HCT116 (cell line): ENCODE measurements around the gene FTO. TPM values are rescaled to one million over a fixed set of nuclear protein-coding genes. Genes with fewer than 3 reads are reported as not detected.

ENCODE experiments used
- ATAC-seq: fragments of 200-7000 bp; cut with Tn5 transposase; 2 replicates; pipeline ENCODE4 v1.9.1; 2020; ENCODE audit warnings: mild to moderate bottlenecking, moderate library complexity
- BruUV-seq: library from RNA; stranded (reverse); fragments of 400-500 nt; replicated peaks from 2 replicates; lab custom pipeline; 2021; lab: Mats Ljungman, UMichigan
- CTCF ChIA-PET: fragments of 300-600 bp; sonication (Branson Sonifier 250); formaldehyde crosslinking; loops from one replicate; lab custom pipeline; 2021; ENCODE audit warnings: antibody characterized with exemption; lab: Charles Lee
- POLR2A ChIA-PET: fragments of 300-600, 350-600 bp; sonication (Branson Sonifier 250); formaldehyde crosslinking; loops from one replicate; lab custom pipeline; 2021; ENCODE audit warnings: antibody characterized with exemption; lab: Charles Lee
- RAD21 ChIA-PET, 2 experiments: fragments of 300-600 bp; sonication (Branson Sonifier 250); formaldehyde crosslinking; loops; one replicate each; lab custom pipeline; 2023; ENCODE audit warnings: low total read pairs in 2 of 2; ENCODE audit not compliant: uncharacterized antibody in 2 of 2, unreplicated experiment in 2 of 2, low non-redundant PET in 1 of 2; lab: Charles Lee
- DNase-seq: peaks from one replicate; pipeline ENCODE4 v3.0.0-alpha.2; 2010; ENCODE audit warnings: low read depth, low spot score
- H2AFZ ChIP-seq: fragments of 200-600 bp; shearing (Covaris generic), sonication (generic); 2 replicates; pipeline ENCODE4 v1.6.1; 2017; ENCODE audit warnings: low read depth, mixed run types, mixed read lengths, antibody characterized with exemption, low read length; ENCODE audit not compliant: poor library complexity, severe bottlenecking
- H3K27ac ChIP-seq: 2 replicates; pipeline ENCODE4 v1.5.1; 2012; ENCODE audit warnings: low read depth, low read length
- H3K27me3 ChIP-seq: fragments of 200-600 bp; sonication (generic); 2 replicates; pipeline ENCODE4 v1.6.1; 2016; ENCODE audit warnings: mixed run types, low read length, mixed read lengths; ENCODE audit not compliant: insufficient read depth
- H3K36me3 ChIP-seq, 2 experiments: fragments of 200-500 bp in 1 of 2; fragments of 200-600 bp in 1 of 2; sonication (Bioruptor generic) in 1 of 2; sonication (generic) in 1 of 2; 2 replicates each; pipeline versions ENCODE4 v1.5.1 to v1.6.1; 2014 to 2016; ENCODE audit warnings: low read length in 2 of 2, inconsistent platforms in 1 of 2, mixed read lengths in 1 of 2, mixed run types in 1 of 2; ENCODE audit not compliant: insufficient read depth in 2 of 2, control insufficient read depth in 1 of 2
- H3K4me1 ChIP-seq, 2 experiments: fragments of 200-600 bp in 1 of 2; sonication (generic) in 1 of 2; 2 replicates each; pipeline versions ENCODE4 v1.5.1 to v1.6.1; 2012 to 2017; ENCODE audit warnings: low read length in 2 of 2, inconsistent platforms in 1 of 2, mild to moderate bottlenecking in 1 of 2, mixed read lengths in 1 of 2, mixed run types in 1 of 2, moderate library complexity in 1 of 2; ENCODE audit not compliant: insufficient read depth in 2 of 2, control insufficient read depth in 1 of 2
- H3K4me2 ChIP-seq: fragments of 200-600 bp; sonication (generic); 2 replicates; pipeline ENCODE4 v1.6.1; 2017; ENCODE audit warnings: mixed run types, low read length, mixed read lengths
- H3K4me3 ChIP-seq, 2 experiments: fragments of 200-600 bp in 1 of 2; sonication (generic) in 1 of 2; replicated peaks in 1 of 2; 2 replicates each; pipeline ENCODE4 v1.5.1; 2011 to 2016; ENCODE audit warnings: low read length in 2 of 2, control low read depth in 1 of 2, low read depth in 1 of 2, mild to moderate bottlenecking in 1 of 2, mixed read lengths in 1 of 2, mixed run types in 1 of 2
- H3K79me2 ChIP-seq: fragments of 200-600 bp; sonication (generic); 2 replicates; pipeline ENCODE4 v1.6.1; 2017; ENCODE audit warnings: mild to moderate bottlenecking, mixed run types, low read length, moderate library complexity, mixed read lengths; ENCODE audit not compliant: insufficient read depth
- H3K9ac ChIP-seq: fragments of 200-600 bp; sonication (generic); 2 replicates; pipeline ENCODE4 v1.6.1; 2016; ENCODE audit warnings: low read length, mixed read lengths
- H3K9me2 ChIP-seq: fragments of 200-600 bp; sonication (generic), shearing (Covaris generic); 2 replicates; pipeline ENCODE4 v1.6.1; 2017; ENCODE audit warnings: mixed run types, mild to moderate bottlenecking, moderate library complexity; ENCODE audit not compliant: insufficient read depth
- H3K9me3 ChIP-seq, 2 experiments: fragments of 200-500 bp in 1 of 2; fragments of 200-600 bp in 1 of 2; sonication (Bioruptor generic) in 1 of 2; sonication (generic) in 1 of 2; 2 replicates each; pipeline ENCODE4 v1.6.1; 2014 to 2017; ENCODE audit warnings: low read length in 2 of 2, mixed read lengths in 2 of 2, inconsistent platforms in 1 of 2, low read depth in 1 of 2, mild to moderate bottlenecking in 1 of 2, mixed run types in 1 of 2, moderate library complexity in 1 of 2; ENCODE audit not compliant: control insufficient read depth in 1 of 2, insufficient read depth in 1 of 2
- H4K20me1 ChIP-seq: fragments of 200-600 bp; sonication (generic), shearing (Covaris generic); 2 replicates; pipeline ENCODE4 v1.6.1; 2017; ENCODE audit warnings: mixed run types, mild to moderate bottlenecking, moderate library complexity; ENCODE audit not compliant: insufficient read depth
- ATF3 ChIP-seq: IDR thresholded peaks from 2 replicates; pipeline ENCODE4 v1.6.1; 2012
- CBX3 ChIP-seq: IDR thresholded peaks from 2 replicates; pipeline ENCODE4 v1.6.1; 2012; ENCODE audit warnings: low read depth
- CTCF ChIP-seq, 3 experiments: fragments of 200-600 bp in 1 of 3; sonication (generic) in 1 of 3; IDR thresholded peaks in 2 of 3; conservative IDR thresholded peaks in 1 of 3; 2 replicates each; pipeline ENCODE4 v1.5.1; 2012 to 2017; ENCODE audit warnings: low read depth in 2 of 3, low read length in 2 of 3, antibody characterized with exemption in 1 of 3, borderline replicate concordance in 1 of 3, control low read depth in 1 of 3, mild to moderate bottlenecking in 1 of 3, mixed read lengths in 1 of 3, mixed run types in 1 of 3, moderate library complexity in 1 of 3; ENCODE audit not compliant: insufficient read depth in 1 of 3
- ELF1 ChIP-seq: IDR thresholded peaks from 2 replicates; pipeline ENCODE4 v1.6.1; 2012; ENCODE audit warnings: low read depth, borderline replicate concordance
- EZH2 ChIP-seq: fragments of 200-600 bp; sonication (generic); IDR thresholded peaks from 2 replicates; pipeline ENCODE4 v1.6.1; 2017; ENCODE audit warnings: antibody characterized with exemption, mixed run types
- FOSL1 ChIP-seq: IDR thresholded peaks from 2 replicates; pipeline ENCODE4 v1.6.1; 2012; ENCODE audit warnings: low read depth
- JUND ChIP-seq: IDR thresholded peaks from 2 replicates; pipeline ENCODE4 v1.6.1; 2012
- MAX ChIP-seq: IDR thresholded peaks from 2 replicates; pipeline ENCODE4 v1.6.1; 2012
- POLR2A ChIP-seq: IDR thresholded peaks from 2 replicates; pipeline ENCODE4 v1.7.0; 2011; ENCODE audit warnings: borderline replicate concordance; ENCODE audit not compliant: insufficient read depth, insufficient read length; ENCODE audit errors: extremely low read depth
- POLR2AphosphoS5 ChIP-seq: IDR thresholded peaks from 2 replicates; pipeline ENCODE4 v1.6.1; 2011; ENCODE audit warnings: mild to moderate bottlenecking, low read depth, low read length, moderate library complexity
- RAD21 ChIP-seq: IDR thresholded peaks from 2 replicates; pipeline ENCODE4 v1.6.1; 2012; ENCODE audit warnings: low read depth, mild to moderate bottlenecking
- REST ChIP-seq: IDR thresholded peaks from 2 replicates; pipeline ENCODE4 v1.6.1; 2012; ENCODE audit warnings: low read depth
- SIN3A ChIP-seq: IDR thresholded peaks from 2 replicates; pipeline ENCODE4 v1.6.1; 2012; ENCODE audit warnings: low read depth
- SRF ChIP-seq: IDR thresholded peaks from 2 replicates; pipeline ENCODE4 v1.6.1; 2012; ENCODE audit warnings: low read depth
- TCF7L2 ChIP-seq: IDR thresholded peaks from 2 replicates; pipeline ENCODE4 v1.7.0; 2011; ENCODE audit warnings: borderline replicate concordance, inconsistent platforms; ENCODE audit not compliant: insufficient read depth, insufficient read length; ENCODE audit errors: extremely low read depth
- YY1 ChIP-seq: IDR thresholded peaks from 2 replicates; pipeline ENCODE4 v1.6.1; 2011; ENCODE audit warnings: low read length, low read depth, moderate library complexity, mild to moderate bottlenecking; ENCODE audit not compliant: insufficient replicate concordance; ENCODE audit errors: extremely low read depth
- ZBTB33 ChIP-seq: IDR thresholded peaks from 2 replicates; pipeline ENCODE4 v1.6.1; 2011; ENCODE audit warnings: mild to moderate bottlenecking, low read length, moderate library complexity; ENCODE audit not compliant: insufficient replicate concordance; ENCODE audit errors: extremely low read depth
- ZFX ChIP-seq: fragments of 450-650 bp; IDR thresholded peaks from 2 replicates; pipeline ENCODE4 v1.6.1; 2017
- ZNF274 ChIP-seq: fragments of 200-500 bp; sonication (Bioruptor generic); IDR thresholded peaks from 2 replicates; pipeline ENCODE4 v1.6.1; 2014; ENCODE audit warnings: mild to moderate bottlenecking, low read depth, low read length, inconsistent platforms
- intact Hi-C: fragments of 100-400 bp; cut with micrococcal nuclease; formaldehyde crosslinking; loops from 2 replicates; pipeline ENCODE4 v1.10.0; 2022
- total RNA-seq: library from RNA; stranded (reverse); gene quantifications from one replicate; pipeline ENCODE4 v1.2.1, GENCODE V29; 2021; ENCODE audit not compliant: unreplicated experiment

Gene FTO
- total RNA-seq, 1 experiment from 2014 or later: 55.2 TPM

- DNase-seq: no peak
- TF ChIP-seq TCF7L2: no peak
- TF ChIP-seq ELF1: no peak
- TF ChIP-seq CBX3: no peak
- TF ChIP-seq ATF3: no peak
- no peak for TF ChIP-seq RAD21
- TF ChIP-seq JUND: no peak
- no peak for TF ChIP-seq EZH2
- TF ChIP-seq SIN3A: no peak
- TF ChIP-seq CTCF (IDR thresholded peaks at IDR 0.05 in 2 of 3, conservative IDR thresholded peaks at IDR 0.05 in 1 of 3; ENCODE audit: borderline replicate concordance in 1 of 3, insufficient read depth in 1 of 3, low read depth in 2 of 3, low read length in 2 of 3): no peak
- no peak for TF ChIP-seq POLR2AphosphoS5
- no peak for TF ChIP-seq ZNF274
- TF ChIP-seq ZBTB33: no peak
- no peak for TF ChIP-seq SRF
- no peak for TF ChIP-seq MAX
- no peak for TF ChIP-seq YY1
- no peak for TF ChIP-seq FOSL1
- TF ChIP-seq REST: no peak
- TF ChIP-seq ZFX: no peak
- no peak for TF ChIP-seq POLR2A
- TF ChIP-seq, all 23 proteins: peak for 0
Observed at GRCh38 chr16:54056921-54057320, 353.0 kb downstream of the FTO start.

More at GRCh38 chr16:54056921-54057320, 353.0 kb downstream of the FTO start:
- no peak overlapping the region for H3K27ac ChIP-seq
- BruUV-seq: no TSS peak
- intact Hi-C loops: no loop called here
- no peaks in the 10 kb centered on the region for H3K9me3 ChIP-seq
- no peaks in the 10 kb centered on the region for H3K79me2 ChIP-seq
- H3K9me2 ChIP-seq: no peaks in the 10 kb centered on the region
- no peak overlapping the region for H2AFZ ChIP-seq
- no peak overlapping the region for H3K4me3 ChIP-seq
- ChIA-PET POLR2A (no interaction called here), CTCF (no interaction called here), RAD21 (no interaction called here)
- no peak overlapping the region for H3K9ac ChIP-seq
- H3K4me1 ChIP-seq: no peaks in the 10 kb centered on the region
- no peak overlapping the region for H3K4me2 ChIP-seq
- H4K20me1 ChIP-seq: no peaks in the 10 kb centered on the region
- no peak for ATAC-seq
- H3K27me3 ChIP-seq: no peaks in the 10 kb centered on the region
- H3K36me3 ChIP-seq: no peaks in the 10 kb centered on the region
